ENCODE measurements around the gene EXOC2.

Gene EXOC2

DNA sequence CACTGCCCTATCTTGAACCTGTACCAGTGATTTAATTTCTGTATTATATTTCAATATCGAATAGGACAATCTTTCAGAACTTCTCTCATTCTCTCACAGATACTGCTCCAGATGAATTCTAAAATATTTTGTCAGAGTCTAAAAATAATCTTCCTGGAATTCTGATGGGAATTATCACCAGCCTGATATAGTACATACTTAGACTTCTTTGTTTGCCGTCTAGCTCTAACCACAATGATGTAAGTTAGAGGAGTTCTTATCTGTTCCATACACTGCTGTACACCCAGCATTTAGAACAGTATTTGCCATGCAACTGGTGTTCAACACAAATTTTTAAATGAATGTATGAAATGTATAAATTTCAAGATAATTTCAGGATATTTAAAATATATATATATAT is 34.7 kb downstream of the EXOC2 start:
- DNase-seq (ENCODE audit: low spot score) = no peak
- no peak for TF ChIP-seq CTCF (IDR thresholded peaks at IDR 0.05; ENCODE audit: borderline replicate concordance, control extremely low read depth, extremely low read depth, insufficient read depth, missing control alignments)
- in situ Hi-C loops (cut with MboI; ENCODE audit: low sequenced_read_pairs, unreplicated experiment) = no loop called here

- no peak for DNase-seq (ENCODE audit: low spot score)
- in situ Hi-C loops (cut with MboI; ENCODE audit: low sequenced_read_pairs, unreplicated experiment) = no loop called here
- TF ChIP-seq CTCF (IDR thresholded peaks at IDR 0.05; ENCODE audit: borderline replicate concordance, control extremely low read depth, extremely low read depth, insufficient read depth, missing control alignments) = no peak
Measured at GRCh38 chr6:657743-658142, 35.2 kb downstream of the EXOC2 start.

DNA sequence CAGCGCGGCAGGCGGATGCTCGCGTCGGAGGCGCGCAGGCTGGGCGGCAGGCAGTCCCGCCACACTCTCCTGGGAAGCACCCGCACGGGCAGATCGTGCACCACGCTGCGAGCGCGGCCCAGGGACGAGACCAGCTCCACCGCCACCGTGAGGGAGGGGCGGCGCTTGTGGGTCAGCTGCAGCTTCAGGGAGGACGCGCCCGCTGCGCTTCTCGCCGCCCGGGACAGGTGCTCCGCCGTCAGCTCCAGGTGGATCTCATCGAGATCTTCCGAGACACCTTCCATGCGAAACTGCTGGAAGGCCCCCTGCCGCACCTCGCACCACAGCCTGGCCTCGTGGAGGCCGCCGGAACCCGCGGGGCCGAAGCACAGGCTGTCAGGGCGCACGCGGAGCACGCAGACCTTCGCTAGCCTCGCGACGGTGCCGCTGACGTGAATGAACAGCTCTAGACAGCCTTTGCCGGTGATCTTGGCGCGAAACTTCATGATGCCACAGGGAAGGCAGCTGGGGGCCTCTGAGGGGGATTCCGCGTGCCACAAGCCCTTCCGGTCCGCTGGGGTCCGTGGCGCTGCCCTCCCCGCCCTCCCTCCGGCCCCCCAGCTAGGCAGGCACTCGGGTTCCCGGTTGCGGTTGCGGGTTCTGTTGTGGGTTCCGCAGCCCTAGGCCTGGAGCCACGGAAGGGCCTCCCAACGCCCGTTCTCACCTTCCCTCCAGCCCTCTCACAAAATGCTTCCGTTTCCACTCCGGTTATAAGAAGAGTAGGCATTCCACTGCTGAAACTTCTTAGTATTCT is 36.3 kb downstream of the EXOC2 start, which contains the start of gene HUS1B:
Gene HUS1B (minus strand): TSS at position 641 of the 793 bp plus-strand sequence. CDS start 156 bp downstream, at position 485.
- DNase-seq (ENCODE audit: low spot score) = no peak
- in situ Hi-C loops (cut with MboI; ENCODE audit: low sequenced_read_pairs, unreplicated experiment) = no loop called here

DNA sequence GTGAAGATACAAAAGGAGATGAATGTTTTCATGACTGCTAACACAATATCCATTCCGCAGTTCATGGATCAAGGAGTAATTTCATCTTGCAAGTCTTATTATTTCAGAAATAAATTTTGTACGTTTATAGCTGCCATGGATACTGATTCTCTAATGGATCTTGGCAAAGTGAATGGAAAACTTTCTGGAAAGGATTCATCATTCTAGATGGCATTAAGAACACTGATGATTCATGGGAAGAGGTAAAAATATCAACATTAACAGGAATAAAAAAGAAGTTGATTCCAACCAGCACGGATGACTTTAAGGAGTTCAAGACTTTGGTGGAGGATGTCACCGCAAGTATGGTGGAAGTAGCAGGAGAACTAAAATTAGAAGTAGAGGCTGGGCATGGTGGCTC is 38.8 kb downstream of the EXOC2 start:
- no peak for TF ChIP-seq CTCF (IDR thresholded peaks at IDR 0.05; ENCODE audit: borderline replicate concordance, control extremely low read depth, extremely low read depth, insufficient read depth, missing control alignments)
- no peak for DNase-seq (ENCODE audit: low spot score)
- in situ Hi-C loops (cut with MboI; ENCODE audit: low sequenced_read_pairs, unreplicated experiment) = no loop called here

More for the DNA sequence above, 36.3 kb downstream of the EXOC2 start, which contains the start of gene HUS1B:
- no peak for TF ChIP-seq CTCF (IDR thresholded peaks at IDR 0.05; ENCODE audit: borderline replicate concordance, control extremely low read depth, extremely low read depth, insufficient read depth, missing control alignments)

- no peak for DNase-seq (ENCODE audit: low spot score)
- no peak for TF ChIP-seq CTCF (IDR thresholded peaks at IDR 0.05; ENCODE audit: borderline replicate concordance, control extremely low read depth, extremely low read depth, insufficient read depth, missing control alignments)
- in situ Hi-C loops (cut with MboI; ENCODE audit: low sequenced_read_pairs, unreplicated experiment) = no loop called here
Measured at GRCh38 chr6:652865-653264, 40.1 kb downstream of the EXOC2 start.

GRCh38 chr6:650098-650497 is 42.8 kb downstream of the EXOC2 start:
- in situ Hi-C loops (cut with MboI; ENCODE audit: low sequenced_read_pairs, unreplicated experiment) = no loop called here
- TF ChIP-seq CTCF (IDR thresholded peaks at IDR 0.05; ENCODE audit: borderline replicate concordance, control extremely low read depth, extremely low read depth, insufficient read depth, missing control alignments) = no peak
- no peak for DNase-seq (ENCODE audit: low spot score)

All from GM13976 (cell line).